Epithelial cell of esophagus (primary cell): ENCODE measurements around the gene NDE1.
"Not testable (repeated sequence)": the region's sequence is repeated elsewhere in the genome, so short reads cannot be mapped to it uniquely, and the experiment has no call there.

Experiments used
- DNase-seq: peaks from one replicate; pipeline ENCODE4 v3.0.0; 2010; ENCODE audit warnings: low read depth
- H3K4me3 ChIP-seq: 2 replicates; pipeline ENCODE4 v1.5.1; 2011; ENCODE audit warnings: mild to moderate bottlenecking, low read length, control low read depth
- TF ChIP-seq, protein P1 (sequence below): IDR thresholded peaks from 2 replicates; pipeline ENCODE4 v1.5.1; 2011; ENCODE audit warnings: low read depth, mild to moderate bottlenecking, low read length, control low read depth, inconsistent platforms; ENCODE audit not compliant: insufficient read depth; ENCODE audit errors: missing control alignments

The NDE1 gene

DNA sequence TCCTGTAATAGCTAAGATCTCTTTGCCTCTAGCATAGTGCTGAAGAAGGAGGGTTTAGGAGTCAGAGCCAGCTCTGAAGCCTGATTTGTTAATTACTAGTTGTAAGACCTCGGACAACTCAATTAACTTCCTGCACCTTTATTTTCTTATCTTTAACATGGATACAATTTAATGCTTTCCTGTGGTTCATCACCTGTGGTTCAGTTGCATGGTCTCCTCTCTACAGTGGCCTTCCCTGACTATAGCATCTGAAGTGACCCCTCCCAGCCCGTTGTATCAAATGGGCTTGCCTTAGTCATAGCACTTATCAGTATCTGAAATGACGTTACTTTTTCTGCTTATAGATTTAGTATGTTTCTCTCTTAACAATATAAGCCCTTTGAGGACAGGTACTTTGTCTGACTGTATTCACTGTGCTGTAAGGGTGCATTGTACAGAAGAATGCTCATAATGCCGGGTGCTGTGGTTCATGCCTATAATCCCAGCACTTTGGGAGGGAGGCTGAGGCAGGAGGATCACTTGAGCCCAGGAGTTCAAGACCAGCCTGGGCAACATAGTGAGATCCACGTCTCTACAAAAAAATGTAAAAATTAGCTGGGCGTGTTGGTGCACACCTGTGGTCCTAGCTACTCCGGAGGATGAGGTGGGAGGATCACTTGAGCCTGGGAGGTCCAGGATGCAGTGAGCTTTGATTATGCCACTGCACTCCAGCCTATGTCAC is 2.6 kb upstream of the NDE1 start:
- TF ChIP-seq, protein P1, sequence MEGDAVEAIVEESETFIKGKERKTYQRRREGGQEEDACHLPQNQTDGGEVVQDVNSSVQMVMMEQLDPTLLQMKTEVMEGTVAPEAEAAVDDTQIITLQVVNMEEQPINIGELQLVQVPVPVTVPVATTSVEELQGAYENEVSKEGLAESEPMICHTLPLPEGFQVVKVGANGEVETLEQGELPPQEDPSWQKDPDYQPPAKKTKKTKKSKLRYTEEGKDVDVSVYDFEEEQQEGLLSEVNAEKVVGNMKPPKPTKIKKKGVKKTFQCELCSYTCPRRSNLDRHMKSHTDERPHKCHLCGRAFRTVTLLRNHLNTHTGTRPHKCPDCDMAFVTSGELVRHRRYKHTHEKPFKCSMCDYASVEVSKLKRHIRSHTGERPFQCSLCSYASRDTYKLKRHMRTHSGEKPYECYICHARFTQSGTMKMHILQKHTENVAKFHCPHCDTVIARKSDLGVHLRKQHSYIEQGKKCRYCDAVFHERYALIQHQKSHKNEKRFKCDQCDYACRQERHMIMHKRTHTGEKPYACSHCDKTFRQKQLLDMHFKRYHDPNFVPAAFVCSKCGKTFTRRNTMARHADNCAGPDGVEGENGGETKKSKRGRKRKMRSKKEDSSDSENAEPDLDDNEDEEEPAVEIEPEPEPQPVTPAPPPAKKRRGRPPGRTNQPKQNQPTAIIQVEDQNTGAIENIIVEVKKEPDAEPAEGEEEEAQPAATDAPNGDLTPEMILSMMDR, result no peak
- no peak overlapping the region for H3K4me3 ChIP-seq
- DNase-seq, result no peak

- H3K4me3 ChIP-seq, result no peak overlapping the region
- TF ChIP-seq, protein P1, result no peak
- DNase-seq, result peak; percentile 70
Measured at GRCh38 chr16:15648135-15648730, 1.8 kb upstream of the NDE1 start.

GRCh38 chr16:15649311-15649710 is 734 bp upstream of the NDE1 start:
- DNase-seq, H3K4me3 ChIP-seq: not testable (repeated sequence)

- DNase-seq, result no peak
- TF ChIP-seq, protein P1, result no peak
- H3K4me3 ChIP-seq, result peak overlapping the region; percentile 33
Measured at GRCh38 chr16:15649727-15650018, 372 bp upstream of the NDE1 start.

GRCh38 chr16:15650698-15651171 is 690 bp downstream of the NDE1 start:
- TF ChIP-seq, protein P1, result no peak
- no peak for DNase-seq
- peak overlapping the region; percentile 95 for H3K4me3 ChIP-seq

DNA sequence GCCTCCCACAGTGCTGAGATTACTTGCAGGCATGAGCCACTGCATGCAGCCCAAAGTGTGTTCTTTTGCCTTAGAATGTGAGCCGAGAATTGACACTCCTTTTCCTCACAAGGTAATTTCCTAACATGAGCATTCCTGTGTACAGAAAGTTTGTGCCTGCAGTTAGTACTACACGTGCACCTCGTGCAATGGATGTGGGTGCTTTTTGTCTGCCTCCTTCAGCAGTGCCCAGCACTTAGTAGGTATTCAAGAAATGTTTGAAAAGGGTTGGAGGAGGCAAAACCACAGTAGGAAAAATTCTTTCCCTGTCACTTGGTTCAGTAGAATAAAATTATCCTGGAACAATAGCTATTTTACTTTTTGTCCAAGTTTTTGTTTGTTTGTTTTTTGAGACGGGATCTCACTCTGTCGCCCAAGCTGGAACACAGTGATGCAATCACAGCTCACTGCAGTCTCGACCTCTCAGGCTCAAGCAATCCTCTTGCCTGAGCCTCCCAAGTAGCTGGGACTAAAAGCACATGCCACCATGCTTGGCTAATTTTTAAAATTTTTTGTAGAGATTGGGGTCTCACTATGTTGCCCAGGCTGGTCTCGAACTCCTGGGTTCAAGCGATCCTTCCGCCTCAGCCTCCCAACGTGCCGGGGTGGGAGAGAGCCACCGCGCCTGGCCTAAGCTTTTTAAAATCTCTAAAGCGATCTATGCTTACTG is 2.4 kb downstream of the NDE1 start:
- DNase-seq, result no peak

GRCh38 chr16:15653227-15653626 is 3.2 kb downstream of the NDE1 start:
- TF ChIP-seq, protein P1, result no peak
- peak overlapping the region; percentile 8 for H3K4me3 ChIP-seq
- peak; percentile 94 for DNase-seq

More for the DNA sequence above, 2.4 kb downstream of the NDE1 start:
- peak overlapping the region; percentile 8 for H3K4me3 ChIP-seq
- TF ChIP-seq, protein P1, result no peak
